Adipose tissue (tissue), 3 donors: Measurements from ENCODE around the gene SYS1. TPM values are rescaled to one million over a fixed set of nuclear protein-coding genes. Genes with fewer than 3 reads are reported as not detected.
A peak's percentile ranks its signal among the peaks of the same experiment; 100 is the strongest.
"Not testable (repeated sequence)": the region's sequence is repeated elsewhere in the genome, so short reads cannot be mapped to it uniquely, and the experiment has no call there.

ENCODE experiments used
- H3K27ac ChIP-seq: one replicate; pipeline ENCODE4 v1.5.1; 2013; ENCODE audit warnings: low read depth, low read length
- WGBS, 3 donors: extraction: QIAGEN DNeasy Blood & Tissue Kit; methylation state at CpG; one replicate each; pipeline ENCODE4 v1.1.7; 2013; 5-methylcytosine and 5-hydroxymethylcytosine counted together
- polyA plus RNA-seq, 3 donors: library from polyadenylated mRNA; stranded (reverse); fragments of 200-250 nt; gene quantifications; one replicate each; pipeline ENCODE4 v1.2.3, GENCODE V29; 2013
- donor health status: healthy with polysubstance abuse.
- donor health status: Bipolar disorder and iron deficiency.
- donor health status: healthy.

Gene SYS1
- polyA plus RNA-seq, 3 donors = 13.2 to 29.5 (median 21.6) TPM

DNA sequence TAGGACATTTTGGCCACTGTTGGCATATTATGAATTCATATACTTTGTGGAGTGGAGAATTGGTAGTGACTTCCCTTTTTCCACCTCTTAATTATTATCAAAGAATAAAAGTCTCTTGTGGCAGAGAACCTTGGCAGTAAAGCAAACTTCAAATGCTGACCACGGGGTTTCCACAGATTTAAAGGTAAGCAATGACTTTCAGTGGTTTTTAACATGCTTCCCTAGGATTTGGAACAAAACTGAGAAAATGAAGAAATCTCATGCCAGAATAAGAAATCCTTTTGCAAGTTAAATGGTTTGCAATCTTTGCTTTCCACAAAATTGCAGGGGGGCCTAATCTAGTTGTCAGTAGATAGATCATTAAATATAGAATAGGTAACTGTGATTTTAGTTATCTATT, 12.7 kb upstream of the SYS1 start:
- no peak overlapping the region for H3K27ac ChIP-seq
- 37 to 55% (median 45%) methylated on average over 1 of the region's 1 CpG for WGBS, 3 donors

GRCh38 chr20:45350795-45351194, 12.2 kb upstream of the SYS1 start:
- H3K27ac ChIP-seq = not testable (repeated sequence)
- WGBS, 3 donors = 92 to 95% (median 94%) methylated on average over 10 of the region's 10 CpGs

- WGBS, 3 donors = 90 to 94% (median 91%) methylated on average over 3 of the region's 3 CpGs
Observed at GRCh38 chr20:45352729-45353128, 10.2 kb upstream of the SYS1 start.

GRCh38 chr20:45353746-45354145, 9.2 kb upstream of the SYS1 start:
- 87 to 100% (median 100%) methylated on average over 1 of the region's 1 CpG for WGBS, 3 donors
- H3K27ac ChIP-seq = no peak overlapping the region

More at GRCh38 chr20:45352729-45353128, 10.2 kb upstream of the SYS1 start:
- no peak overlapping the region for H3K27ac ChIP-seq

- 74 to 82% (median 75%) methylated on average over 9 of the region's 9 CpGs for WGBS, 3 donors
- H3K27ac ChIP-seq = no peak overlapping the region
Observed at GRCh38 chr20:45354423-45355208, 8.3 kb upstream of the SYS1 start.

DNA sequence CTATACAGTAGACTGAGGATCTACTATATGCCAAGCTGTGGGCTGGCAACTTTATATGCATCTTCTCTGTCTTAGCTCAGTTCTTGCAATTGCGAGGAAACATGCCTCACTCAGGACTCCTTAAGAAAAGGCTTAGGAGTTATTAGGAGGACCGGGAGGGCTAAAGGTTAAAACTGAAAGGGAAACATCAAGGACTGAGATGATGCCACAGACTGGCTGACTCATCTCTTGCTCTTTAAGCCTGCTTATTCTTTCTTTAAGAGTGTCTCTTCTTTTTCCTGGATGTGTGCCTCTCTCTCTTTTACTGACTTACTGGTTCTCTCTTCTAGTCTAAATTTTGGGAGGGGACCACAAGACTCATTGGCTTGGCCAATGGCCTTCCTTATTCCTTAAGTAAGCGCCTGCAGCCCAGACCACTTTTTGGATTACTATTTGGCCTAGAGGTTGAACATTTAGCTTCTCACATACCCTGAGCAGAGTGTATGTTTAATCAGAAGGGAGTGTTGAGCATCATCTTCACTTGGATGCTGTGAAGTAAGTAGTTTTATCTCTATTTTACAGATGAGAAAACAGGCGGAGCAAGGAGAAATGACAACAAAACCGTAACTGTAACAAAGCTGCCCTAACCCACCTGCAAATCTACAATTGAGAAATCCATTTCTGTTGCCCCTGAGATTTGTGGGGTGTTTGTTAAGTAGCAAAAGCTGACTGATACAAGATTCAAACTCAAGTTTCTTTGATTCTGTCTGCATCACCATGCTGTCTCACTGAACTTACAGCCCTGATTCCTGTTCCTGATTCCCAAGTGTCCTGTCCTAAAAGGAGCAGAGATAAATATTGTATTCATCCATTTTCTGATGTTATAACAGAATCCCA, 7.5 kb upstream of the SYS1 start:
- 49 to 80% (median 65%) methylated on average over 5 of the region's 5 CpGs for WGBS, 3 donors
- H3K27ac ChIP-seq = no peak overlapping the region

DNA sequence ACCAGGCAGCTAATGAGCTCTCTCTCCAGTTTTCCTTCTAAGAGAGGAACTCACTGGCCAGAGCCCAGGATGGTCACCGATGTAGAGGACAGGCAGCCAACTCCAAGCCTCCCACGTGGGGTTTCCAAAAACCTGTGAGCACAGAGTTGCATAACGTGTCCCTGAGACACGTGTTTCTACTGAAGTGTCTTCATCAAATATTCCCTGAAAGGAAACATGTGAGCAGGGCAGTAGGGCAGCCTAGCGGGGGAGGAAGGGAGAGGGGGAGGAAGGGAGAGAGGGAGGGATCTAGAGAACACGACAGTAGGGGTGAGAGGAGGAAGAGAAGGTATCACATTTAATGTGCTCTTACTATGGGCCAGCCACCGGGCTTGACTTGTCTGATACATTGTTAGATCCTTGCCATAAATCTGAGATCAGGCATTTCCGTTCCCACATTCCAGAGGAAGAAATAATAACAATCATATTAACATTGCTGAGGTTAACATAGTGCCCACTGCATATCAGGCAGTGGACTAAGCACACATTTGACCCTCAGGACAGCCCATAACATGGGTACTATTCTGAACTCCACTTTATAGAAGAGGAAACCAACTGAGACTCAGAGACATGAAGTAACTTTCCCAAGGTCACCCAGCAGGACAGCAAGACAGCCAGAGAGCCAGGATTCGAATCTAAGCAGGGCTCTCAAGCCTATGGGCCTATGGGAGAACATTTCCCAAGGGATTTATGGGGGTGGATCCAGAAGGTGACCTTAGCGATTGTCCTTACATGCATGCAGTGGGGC, 4.5 kb upstream of the SYS1 start:
- 21 to 56% (median 24%) methylated on average over 10 of the region's 10 CpGs for WGBS, 3 donors
- peak overlapping the region; percentile 13 for H3K27ac ChIP-seq

DNA sequence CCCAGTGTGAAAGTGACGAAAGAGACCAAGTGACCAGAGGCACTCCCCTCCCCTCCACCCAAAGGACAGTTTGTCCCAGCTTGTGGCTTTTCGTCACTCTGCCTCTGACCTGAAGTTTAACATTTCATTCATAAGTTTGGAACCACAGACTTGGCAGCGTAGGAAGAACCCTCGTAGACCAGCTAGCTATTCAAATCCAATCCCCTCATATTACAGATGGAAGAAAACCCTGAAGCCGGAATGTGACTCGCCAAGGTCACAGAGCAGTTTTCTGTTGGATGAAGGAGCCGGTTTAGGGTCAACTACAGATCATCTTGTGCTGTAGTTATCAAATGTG, 3.9 kb upstream of the SYS1 start:
- 54 to 65% (median 55%) methylated on average over 7 of the region's 7 CpGs for WGBS, 3 donors
- no peak overlapping the region for H3K27ac ChIP-seq

- 51 to 73% (median 53%) methylated on average over 9 of the region's 9 CpGs for WGBS, 3 donors
- H3K27ac ChIP-seq = peak overlapping the region; percentile 70
Observed at GRCh38 chr20:45359406-45360148, 3.4 kb upstream of the SYS1 start.

DNA sequence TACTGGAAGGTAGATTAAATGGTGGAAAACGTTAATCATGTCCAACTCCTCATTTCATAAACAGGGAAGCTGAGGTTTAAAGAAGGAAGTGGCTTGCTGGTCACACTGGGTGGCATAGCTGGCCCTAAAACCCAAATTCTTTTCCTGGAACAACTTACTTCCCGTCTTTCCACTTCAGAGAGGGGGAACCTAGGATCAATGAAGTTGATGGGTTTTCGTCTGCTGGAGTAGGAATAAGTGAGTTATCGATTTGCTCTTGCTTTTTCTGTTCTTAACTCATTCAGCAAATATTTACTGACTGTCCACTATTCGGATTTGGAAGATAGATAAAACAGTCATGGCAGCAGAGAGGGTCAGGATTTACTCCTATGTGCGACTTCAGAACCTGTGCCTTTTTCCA, 1.2 kb upstream of the SYS1 start:
- 37 to 60% (median 58%) methylated on average over 6 of the region's 6 CpGs for WGBS, 3 donors
- H3K27ac ChIP-seq = no peak overlapping the region

DNA sequence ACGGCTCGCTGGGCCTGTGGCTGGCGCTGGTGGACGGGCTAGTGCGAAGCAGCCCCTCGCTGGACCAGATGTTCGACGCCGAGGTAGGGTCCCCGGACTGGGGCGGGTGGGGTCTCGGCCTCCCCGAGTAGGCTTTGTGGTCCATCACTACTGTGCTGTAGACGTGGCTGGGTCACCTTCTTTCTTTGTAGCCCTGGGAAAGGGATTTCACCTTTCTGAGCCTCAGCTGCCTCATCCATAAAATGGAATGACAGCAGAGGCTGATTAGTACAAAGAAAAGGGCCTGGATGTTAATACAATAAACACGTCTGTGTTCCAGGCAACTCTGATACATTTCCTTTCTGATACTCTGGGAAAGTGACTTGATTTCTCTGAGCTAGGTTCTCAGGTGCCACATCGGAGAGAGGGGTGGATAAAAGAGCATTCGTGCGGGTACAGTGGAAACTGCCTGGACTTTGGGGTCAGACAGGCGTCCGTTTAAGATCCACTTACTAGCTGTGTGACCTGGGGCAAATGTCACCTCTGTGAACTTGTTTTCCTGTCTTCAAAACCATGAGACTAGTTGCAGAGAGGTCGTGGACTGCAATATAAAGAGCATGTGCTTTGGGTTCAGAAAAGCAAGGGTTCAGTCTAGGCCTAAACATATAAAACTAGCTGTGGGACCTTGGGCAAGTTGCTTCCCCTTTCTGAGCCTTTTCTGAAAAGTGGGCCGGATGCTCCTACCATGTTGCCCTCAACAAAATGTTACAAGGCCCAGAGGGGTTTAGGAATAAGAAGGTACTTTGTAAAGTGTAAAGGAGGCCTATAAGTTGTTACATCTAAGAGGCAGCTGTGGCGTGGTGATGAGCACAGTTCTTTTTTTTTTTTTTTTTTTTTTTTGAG, 896 bp downstream of the SYS1 start:
- 20 to 22% (median 21%) methylated on average over 23 of the region's 23 CpGs for WGBS, 3 donors
- H3K27ac ChIP-seq = no peak overlapping the region

DNA sequence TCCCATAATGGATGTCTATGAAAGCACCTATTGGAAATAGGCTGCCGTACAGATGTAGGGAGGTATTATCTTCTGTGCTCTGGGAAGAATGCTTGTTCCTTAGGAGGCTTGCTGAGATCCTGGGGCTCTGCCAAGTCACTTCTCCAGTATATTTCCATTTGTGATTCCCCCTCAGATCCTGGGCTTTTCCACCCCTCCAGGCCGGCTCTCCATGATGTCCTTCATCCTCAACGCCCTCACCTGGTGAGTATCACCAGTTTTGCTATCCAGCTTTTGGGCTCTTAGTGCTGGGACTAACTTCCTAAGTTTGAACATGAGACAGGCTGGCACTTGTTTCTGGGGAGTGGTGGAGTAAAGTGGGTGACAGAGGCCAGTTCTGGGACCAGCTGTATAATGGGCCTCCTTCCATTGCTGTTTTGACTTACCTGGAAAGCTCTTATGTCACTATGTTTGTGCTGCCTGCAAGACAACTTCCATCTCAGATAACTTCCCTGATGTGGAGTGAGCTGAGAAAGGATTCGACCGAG, 2.6 kb downstream of the SYS1 start:
- H3K27ac ChIP-seq = no peak overlapping the region
- WGBS, 3 donors = 90 to 94% (median 91%) methylated on average over 5 of the region's 5 CpGs

DNA sequence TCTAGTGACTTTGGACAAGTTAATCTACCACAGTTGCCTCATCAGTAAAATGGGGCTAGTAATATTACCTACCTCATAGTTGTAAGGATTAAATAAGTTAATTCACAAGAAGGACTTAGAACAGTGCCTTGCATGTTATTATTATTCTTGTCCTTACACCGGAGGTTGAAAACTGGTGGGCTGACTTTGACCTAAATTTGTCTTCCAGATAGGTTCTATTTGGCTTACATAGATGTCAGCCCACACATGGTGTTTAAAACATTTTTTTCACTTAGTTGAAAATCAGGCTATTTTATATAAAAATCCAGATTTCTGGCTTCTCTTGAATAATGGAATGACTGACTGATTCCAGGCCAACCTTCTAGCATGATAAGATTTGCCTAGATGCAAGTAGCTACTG, 3.2 kb downstream of the SYS1 start:
- H3K27ac ChIP-seq = no peak overlapping the region
- WGBS, 3 donors = 80 to 93% (median 91%) methylated on average over 1 of the region's 1 CpG

DNA sequence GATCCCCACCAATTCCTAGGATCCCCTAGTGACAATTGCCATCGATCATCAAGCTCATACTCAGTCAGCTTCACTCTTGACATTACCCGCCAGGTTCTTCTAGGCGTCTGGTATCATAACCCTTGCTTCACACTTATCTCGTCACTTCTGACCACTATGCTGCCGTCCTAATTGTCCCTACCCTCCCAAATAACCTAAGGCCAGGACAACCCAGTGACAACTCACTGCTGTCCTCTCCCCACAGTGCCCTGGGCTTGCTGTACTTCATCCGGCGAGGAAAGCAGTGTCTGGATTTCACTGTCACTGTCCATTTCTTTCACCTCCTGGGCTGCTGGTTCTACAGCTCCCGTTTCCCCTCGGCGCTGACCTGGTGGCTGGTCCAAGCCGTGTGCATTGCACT, 3.7 kb downstream of the SYS1 start:
- H3K27ac ChIP-seq = no peak overlapping the region
- 84 to 92% (median 90%) methylated on average over 11 of the region's 11 CpGs for WGBS, 3 donors

GRCh38 chr20:45367126-45367525, 4.2 kb downstream of the SYS1 start:
- H3K27ac ChIP-seq = no peak overlapping the region

- 54 to 75% (median 57%) methylated on average over 6 of the region's 6 CpGs for WGBS, 3 donors
- no peak overlapping the region for H3K27ac ChIP-seq
Observed at GRCh38 chr20:45368221-45368980, 5.4 kb downstream of the SYS1 start.
